Aorta (tissue), 5 donors: ENCODE results near the gene ZDHHC14. TPM values are rescaled to one million over a fixed set of nuclear protein-coding genes. Genes with fewer than 3 reads are reported as not detected.
"Not testable (repeated sequence)": the region's sequence is repeated elsewhere in the genome, so short reads cannot be mapped to it uniquely, and the experiment has no call there.

Experiments used
- ATAC-seq: fragments of 200-7000 bp; cut with Tn5 transposase; one replicate; pipeline ENCODE4 v1.9.1; 2022; ENCODE audit warnings: moderate library complexity; ENCODE audit not compliant: low FRiP score
- DNase-seq, 2 donors: peaks; one replicate each; pipeline ENCODE4 v3.0.0-alpha.2; 2020
- H3K27ac ChIP-seq, 2 donors: one replicate each; pipeline ENCODE4 v1.5.1; 2013; ENCODE audit warnings: low read length in 2 of 2, mild to moderate bottlenecking in 2 of 2, moderate library complexity in 2 of 2, control low read depth in 1 of 2, inconsistent platforms in 1 of 2, low read depth in 1 of 2
- H3K27me3 ChIP-seq, 2 donors: one replicate each; pipeline ENCODE4 v1.6.1; 2013; ENCODE audit warnings: control low read depth in 1 of 2, low read length in 1 of 2, mild to moderate bottlenecking in 1 of 2, moderate library complexity in 1 of 2; ENCODE audit not compliant: insufficient read depth in 2 of 2, control insufficient read depth in 1 of 2
- H3K36me3 ChIP-seq, 2 donors: one replicate each; pipeline ENCODE4 v1.6.1; 2013; ENCODE audit warnings: control low read depth in 1 of 2, low read length in 1 of 2, mild to moderate bottlenecking in 1 of 2; ENCODE audit not compliant: insufficient read depth in 2 of 2, control insufficient read depth in 1 of 2
- H3K4me1 ChIP-seq, 2 donors: one replicate each; pipeline ENCODE4 v1.6.1; 2013; ENCODE audit warnings: low read length in 2 of 2, control low read depth in 1 of 2, mild to moderate bottlenecking in 1 of 2, moderate library complexity in 1 of 2; ENCODE audit not compliant: insufficient read depth in 2 of 2, control insufficient read depth in 1 of 2
- H3K4me3 ChIP-seq, 2 donors: one replicate each; pipeline ENCODE4 v1.5.1; 2013; ENCODE audit warnings: low read length in 2 of 2, control low read depth in 1 of 2, mild to moderate bottlenecking in 1 of 2
- H3K9me3 ChIP-seq: one replicate; pipeline ENCODE4 v1.6.1; 2013; ENCODE audit warnings: mild to moderate bottlenecking, low read length; ENCODE audit not compliant: control insufficient read depth
- WGBS, 2 donors: extraction: QIAGEN DNeasy Blood & Tissue Kit; methylation state at CpG; one replicate each; pipeline ENCODE4 v1.1.7; 2013; 5-methylcytosine and 5-hydroxymethylcytosine counted together
- intact Hi-C, 2 donors: fragments of 100-400 bp; cut with DNase I; formaldehyde crosslinking; loops; one replicate each; pipeline versions ENCODE4 v1.14.2 to v1.15.0; 2022
- polyA plus RNA-seq, 2 donors: library from polyadenylated mRNA; stranded (reverse); fragments of 200-250 nt; gene quantifications; one replicate each; pipeline ENCODE4 v1.2.3, GENCODE V29; 2013
- total RNA-seq, 2 donors: library from RNA; stranded (reverse); fragmentation: NEBNext Ultra II Directional; extraction: Animal tissue kit (Norgen Biotek cat#: 25700); gene quantifications; one replicate each; pipeline ENCODE4 v1.2.1, GENCODE V29; 2021
- donor health status: healthy with polysubstance abuse.
- donor health status: Bipolar disorder and iron deficiency.
- donor health status: DM: no; HTN: no; CAD: no.
- donor health status: DM: no; HTN: no; CAD: no.
- donor health status: DM: yes; HTN: yes; CAD: no.

Gene ZDHHC14
- total and polyA plus RNA-seq, 4 donors: 2.8 to 17.8 (median 14.4) TPM

- Histone ChIP-seq H3K36me3 (no peaks in the 10 kb centered on the region), H3K4me3 (no peak overlapping the region), H3K27me3 (no peaks in the 10 kb centered on the region), H3K27ac (no peak overlapping the region), H3K9me3 (peaks cover 3% of the 10 kb centered on the region), H3K4me1 (no peaks in the 10 kb centered on the region)
- DNase-seq: no peak
- WGBS, 2 donors: 5 to 8% methylated on average over 7 of the region's 7 CpGs
- intact Hi-C loops: no loop called here
- no peak for ATAC-seq
Observed at GRCh38 chr6:157693867-157694266, 312.9 kb downstream of the ZDHHC14 start.

- DNase-seq (no peak), ATAC-seq (no peak)
- intact Hi-C loops: no loop called here
- Histone ChIP-seq H3K4me3 (no peak overlapping the region), H3K27me3 (no peaks in the 10 kb centered on the region), H3K27ac (no peak overlapping the region), H3K36me3 (no peaks in the 10 kb centered on the region), H3K9me3 (peaks cover 3% of the 10 kb centered on the region), H3K4me1 (no peaks in the 10 kb centered on the region)
- WGBS, 2 donors: 91 to 92% methylated on average over 17 of the region's 17 CpGs
Observed at GRCh38 chr6:157695301-157696040, 314.5 kb downstream of the ZDHHC14 start.

- Histone ChIP-seq H3K36me3 (no peaks in the 10 kb centered on the region), H3K27ac (no peak overlapping the region), H3K4me1 (no peaks in the 10 kb centered on the region), H3K9me3 (peaks cover 3% of the 10 kb centered on the region), H3K4me3 (no peak overlapping the region), H3K27me3 (no peaks in the 10 kb centered on the region)
- no peak for DNase-seq
- ATAC-seq: peak; percentile 36
- 89% methylated on average over 17 of the region's 17 CpGs for WGBS, 2 donors
- intact Hi-C loops: no loop called here
Observed at GRCh38 chr6:157699777-157700636, 319.0 kb downstream of the ZDHHC14 start.

- H3K27me3 ChIP-seq, DNase-seq, H3K36me3 ChIP-seq, H3K9me3 ChIP-seq, intact Hi-C loops, H3K4me1 ChIP-seq, H3K27ac ChIP-seq, ATAC-seq, H3K4me3 ChIP-seq: not testable (repeated sequence)
- 89% methylated on average over 6 of the region's 6 CpGs for WGBS, 2 donors
Observed at GRCh38 chr6:157706351-157706750, 325.4 kb downstream of the ZDHHC14 start.

- no peak overlapping the region for H3K27ac ChIP-seq
- intact Hi-C loops: no loop called here
- ATAC-seq (no peak), DNase-seq (no peak)
- no peaks in the 10 kb centered on the region for H3K9me3 ChIP-seq
- H3K4me1 ChIP-seq: no peaks in the 10 kb centered on the region
- 38 to 45% methylated on average over 2 of the region's 2 CpGs for WGBS, 2 donors
- no peaks in the 10 kb centered on the region for H3K27me3 ChIP-seq
- no peaks in the 10 kb centered on the region for H3K36me3 ChIP-seq
- no peak overlapping the region for H3K4me3 ChIP-seq
Observed at GRCh38 chr6:157706883-157707282, 325.9 kb downstream of the ZDHHC14 start.

- WGBS, 2 donors: 72 to 79% methylated on average over 6 of the region's 6 CpGs
- no peaks in the 10 kb centered on the region for H3K36me3 ChIP-seq
- no peak for DNase-seq
Observed at GRCh38 chr6:157707576-157707975, 326.6 kb downstream of the ZDHHC14 start.

GRCh38 chr6:157708239-157708638 lies 327.2 kb downstream of the ZDHHC14 start:
- Histone ChIP-seq H3K36me3 (no peaks in the 10 kb centered on the region), H3K27ac (no peak overlapping the region), H3K9me3 (no peaks in the 10 kb centered on the region), H3K4me3 (no peak overlapping the region), H3K4me1 (no peaks in the 10 kb centered on the region), H3K27me3 (no peaks in the 10 kb centered on the region)
- ATAC-seq (no peak), DNase-seq (no peak)
- intact Hi-C loops: no loop called here
- WGBS, 2 donors: 86 to 87% methylated on average over 3 of the region's 3 CpGs

More at GRCh38 chr6:157707576-157707975, 326.6 kb downstream of the ZDHHC14 start:
- Histone ChIP-seq H3K4me1 (no peaks in the 10 kb centered on the region), H3K27me3 (no peaks in the 10 kb centered on the region), H3K9me3 (no peaks in the 10 kb centered on the region), H3K27ac (no peak overlapping the region), H3K4me3 (no peak overlapping the region)
- no peak for ATAC-seq
- intact Hi-C loops: no loop called here

GRCh38 chr6:157708933-157709332 lies 327.9 kb downstream of the ZDHHC14 start:
- Histone ChIP-seq H3K36me3 (no peaks in the 10 kb centered on the region), H3K27ac (no peak overlapping the region), H3K4me1 (no peaks in the 10 kb centered on the region), H3K27me3 (no peaks in the 10 kb centered on the region), H3K9me3 (no peaks in the 10 kb centered on the region), H3K4me3 (no peak overlapping the region)
- 83 to 84% methylated on average over 5 to 7 of the region's 7 CpGs for WGBS, 2 donors
- intact Hi-C loops: no loop called here
- DNase-seq: no peak
- no peak for ATAC-seq

- Histone ChIP-seq H3K4me1 (no peaks in the 10 kb centered on the region), H3K27me3 (no peaks in the 10 kb centered on the region), H3K9me3 (no peaks in the 10 kb centered on the region), H3K36me3 (no peaks in the 10 kb centered on the region), H3K27ac (no peak overlapping the region), H3K4me3 (no peak overlapping the region)
- DNase-seq: no peak
- 77% methylated on average over 7 of the region's 7 CpGs for WGBS, 2 donors
- ATAC-seq: no peak
- intact Hi-C loops: no loop called here
Observed at GRCh38 chr6:157709555-157709954, 328.6 kb downstream of the ZDHHC14 start.
